Endometrial microvascular endothelial cells (primary cell): ENCODE measurements around the gene DHRS11. TPM values are rescaled to one million over a fixed set of nuclear protein-coding genes. Genes with fewer than 3 reads are reported as not detected.

Experiments used
- in situ Hi-C: cut with HindIII; loops from 2 replicates; pipeline ENCODE4 v1.10.0; 2017; ENCODE audit warnings: low sequenced_read_pairs, low pct_unique_long_range_greater_than_20kb; ENCODE audit errors: inconsistent ontology term
- total RNA-seq: library from RNA; depleted of rRNA; stranded (reverse); fragments of >200 nt; gene quantifications from one replicate; pipeline ENCODE4 v1.2.3, GENCODE V29; 2015; ENCODE audit errors: inconsistent ontology term

DHRS11 gene
- 8.5 TPM for total RNA-seq

GRCh38 chr17:36591434-36592315 is at the start of gene DHRS11:
Gene DHRS11, plus strand, starts transcription at chr17:36591879. Its CDS starts 131 bp downstream, at chr17:36592010.
- in situ Hi-C loops: no loop called here

DNA sequence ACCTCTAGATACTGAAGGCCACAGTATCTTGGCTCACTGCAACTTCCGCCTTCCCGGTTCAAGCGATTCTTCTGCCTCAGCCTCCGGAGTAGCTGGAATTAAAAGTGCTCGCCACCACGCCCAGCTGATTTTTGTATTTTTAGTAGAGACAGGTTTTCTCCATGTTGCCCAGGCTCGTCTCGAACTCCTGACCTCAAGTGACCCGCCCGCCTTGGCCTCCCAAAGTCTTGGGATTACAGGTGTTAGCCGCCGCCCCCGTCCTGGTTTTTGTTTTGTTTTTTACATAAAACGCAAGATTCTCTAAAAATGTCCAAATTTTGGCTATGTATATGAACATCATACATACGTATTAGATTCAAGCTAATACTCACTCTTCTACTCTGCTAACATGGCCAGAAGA is 48.9 kb upstream of the DHRS11 start:
- in situ Hi-C loops: no loop called here

GRCh38 chr17:36544044-36544306 is 47.7 kb upstream of the DHRS11 start:
- in situ Hi-C loops: no loop called here

GRCh38 chr17:36544307-36545076 is 47.2 kb upstream of the DHRS11 start, which contains the start of gene GGNBP2:
Gene GGNBP2, plus strand, starts transcription at chr17:36544919. Its CDS starts 806 bp downstream, at chr17:36545725.
- in situ Hi-C loops: no loop called here

DNA sequence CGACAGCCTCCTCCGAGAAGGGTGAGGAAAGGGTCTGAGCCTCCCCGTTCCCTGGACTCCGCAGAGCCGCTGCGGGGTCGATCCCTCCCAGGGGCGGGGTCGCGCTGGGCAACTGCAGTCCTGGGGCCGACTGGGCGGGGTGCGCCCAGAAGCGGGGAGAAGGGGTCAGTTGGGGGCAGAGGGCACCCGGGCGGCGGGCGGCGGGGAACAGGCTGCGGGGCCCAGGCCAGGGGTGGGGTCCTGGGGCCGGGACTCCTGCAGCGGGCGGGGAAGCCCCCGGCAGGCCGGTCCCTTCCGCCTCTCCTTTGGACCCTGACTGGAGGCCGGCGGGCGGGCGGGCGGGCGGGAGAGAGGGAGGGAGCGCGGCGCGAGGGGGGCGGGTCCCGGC is 46.6 kb upstream of the DHRS11 start:
- in situ Hi-C loops: no loop called here

DNA sequence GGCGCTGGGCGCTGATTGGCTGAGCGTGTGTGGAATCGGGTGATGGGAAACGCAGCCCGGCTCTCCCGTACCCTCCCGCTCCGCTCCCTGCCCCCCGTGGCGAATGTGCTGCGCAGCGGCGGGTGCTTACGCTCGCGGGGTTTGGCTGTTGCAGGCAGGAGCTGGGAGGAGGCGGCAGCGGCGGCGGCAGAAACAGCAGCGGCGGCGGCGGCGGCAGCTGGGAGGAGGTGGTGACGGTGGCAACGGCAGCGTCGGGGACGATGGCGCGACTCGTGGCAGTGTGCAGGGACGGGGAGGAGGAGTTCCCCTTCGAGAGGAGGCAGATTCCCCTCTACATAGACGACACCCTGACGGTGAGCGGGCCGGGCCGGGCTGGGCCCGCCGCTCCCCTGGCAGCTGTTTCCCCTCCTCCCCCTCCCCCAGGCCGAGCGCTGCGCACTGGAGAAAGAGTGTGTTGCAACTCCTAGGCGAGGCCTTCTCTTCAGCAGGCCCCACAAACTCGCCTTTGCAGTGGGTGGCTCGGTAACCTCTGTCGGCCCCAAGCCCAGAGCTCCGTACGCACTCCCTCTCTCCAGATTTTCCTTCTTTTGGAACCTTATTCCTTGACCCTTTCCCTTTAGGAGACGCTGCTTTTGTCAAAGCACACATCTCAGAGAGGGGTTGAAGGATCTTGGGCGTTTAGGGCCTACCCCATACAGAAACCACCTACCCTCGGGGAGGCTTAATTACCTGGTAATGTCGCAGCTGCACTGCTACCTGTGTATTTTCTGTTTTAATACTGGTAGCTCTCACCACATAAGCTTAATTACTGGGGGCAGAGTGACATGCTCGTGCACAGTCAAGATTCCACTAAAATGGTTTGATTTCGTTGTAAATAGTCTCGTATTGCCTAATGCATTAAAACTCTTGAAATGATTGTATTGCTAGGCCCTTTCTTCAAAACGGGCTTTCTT is 45.9 kb upstream of the DHRS11 start:
- in situ Hi-C loops: no loop called here

DNA sequence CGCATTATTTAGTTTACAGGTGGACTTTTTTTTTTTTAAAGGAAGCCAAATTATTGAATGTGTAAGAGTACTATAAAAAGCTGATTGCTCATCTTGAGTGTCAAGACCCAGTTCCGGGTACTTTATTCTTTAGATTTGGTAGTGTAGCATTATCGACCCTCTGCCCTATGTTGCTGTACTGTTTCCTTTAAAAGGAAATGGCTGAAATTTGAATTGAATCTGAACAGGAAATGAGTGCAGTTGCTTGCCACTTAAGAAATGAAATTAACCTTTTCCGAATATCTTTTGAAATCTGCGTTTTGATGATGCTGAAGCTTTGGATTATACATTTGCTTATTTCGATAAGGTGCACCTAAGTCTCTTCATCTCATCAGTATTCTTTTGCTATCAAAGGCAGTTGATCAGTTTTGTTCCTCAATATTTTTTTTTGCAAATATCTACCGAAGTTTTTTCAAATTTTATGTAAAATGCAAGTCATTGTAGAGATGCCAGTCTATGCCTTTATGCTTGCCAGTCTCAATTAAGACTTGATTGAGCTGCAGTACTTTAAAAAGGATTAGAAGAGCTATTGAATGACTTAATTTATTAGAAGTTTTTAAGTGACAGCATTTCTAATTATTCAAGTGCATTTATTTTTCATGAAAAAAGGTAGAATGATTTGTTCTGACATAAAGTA is 45.1 kb upstream of the DHRS11 start:
- in situ Hi-C loops: no loop called here

GRCh38 chr17:36547776-36548175 is 43.9 kb upstream of the DHRS11 start:
- in situ Hi-C loops: no loop called here

- in situ Hi-C loops: no loop called here
These were observed 40.9 kb upstream of the DHRS11 start for GRCh38 chr17:36550491-36551417.

- in situ Hi-C loops: no loop called here
These were observed 38.2 kb upstream of the DHRS11 start for GRCh38 chr17:36553459-36553858.

DNA sequence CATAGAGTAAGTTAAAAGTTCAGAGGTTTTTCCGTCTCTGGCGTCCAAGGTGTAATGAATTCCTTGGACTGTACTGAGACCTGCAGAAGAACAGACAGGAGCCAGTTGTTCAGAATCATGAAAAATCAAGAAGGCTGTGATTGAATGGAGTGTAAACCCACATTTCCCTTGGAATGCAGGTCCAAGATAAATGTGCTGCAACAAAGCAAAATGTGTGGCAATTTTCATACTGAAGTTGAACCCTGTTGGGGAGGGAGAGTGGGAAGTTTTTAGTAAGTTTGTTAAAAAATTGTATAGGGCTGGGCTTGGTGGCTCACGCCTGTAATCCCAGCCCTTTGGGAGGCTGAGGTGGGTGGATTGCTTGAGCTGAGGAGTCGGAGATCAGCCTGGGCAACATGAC is 25.6 kb upstream of the DHRS11 start:
- in situ Hi-C loops: no loop called here

- in situ Hi-C loops: no loop called here
These were observed 16.7 kb upstream of the DHRS11 start for GRCh38 chr17:36575028-36575427.

- in situ Hi-C loops: no loop called here
These were observed 14.9 kb upstream of the DHRS11 start for GRCh38 chr17:36576793-36577192.

DNA sequence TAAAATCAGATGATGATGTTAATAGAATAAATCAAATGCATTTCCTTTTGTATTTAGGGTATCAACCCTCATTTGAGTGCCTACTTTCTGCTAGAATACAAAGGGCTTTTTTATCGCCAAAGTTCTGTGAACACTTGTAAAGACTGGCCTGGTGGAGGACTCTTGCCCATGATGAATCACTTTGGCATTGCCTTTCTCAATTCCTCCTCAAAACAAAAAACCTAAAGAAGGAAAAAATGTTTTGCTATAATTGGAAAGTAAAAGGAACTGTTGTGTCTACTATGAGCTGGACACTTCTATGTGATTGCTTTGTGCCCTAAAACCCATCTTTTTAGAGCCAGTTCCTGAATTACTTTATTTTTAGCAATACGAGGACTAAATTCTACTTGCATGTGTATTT is 13.0 kb upstream of the DHRS11 start:
- in situ Hi-C loops: no loop called here

DNA sequence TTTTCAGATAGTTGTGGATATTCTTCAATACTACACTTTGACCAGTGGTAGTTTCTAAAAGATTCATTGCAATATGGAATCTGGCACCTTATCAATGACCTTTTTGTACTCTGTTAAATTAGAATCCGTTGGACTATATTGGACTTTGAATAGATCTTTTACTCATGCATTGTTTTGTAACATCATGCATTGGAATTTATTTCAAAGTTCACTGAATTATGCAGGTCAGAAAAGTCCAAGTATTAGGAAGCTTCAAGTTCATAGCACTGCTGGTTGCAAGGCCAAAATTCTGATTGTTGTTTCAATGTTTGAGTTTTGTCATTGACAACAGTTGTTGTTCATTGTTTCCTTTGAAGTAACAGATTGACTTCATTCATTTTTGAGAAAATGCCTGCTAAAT is 7.9 kb upstream of the DHRS11 start:
- in situ Hi-C loops: no loop called here

- in situ Hi-C loops: no loop called here
These were observed 5.5 kb upstream of the DHRS11 start for GRCh38 chr17:36586138-36586537.

DNA sequence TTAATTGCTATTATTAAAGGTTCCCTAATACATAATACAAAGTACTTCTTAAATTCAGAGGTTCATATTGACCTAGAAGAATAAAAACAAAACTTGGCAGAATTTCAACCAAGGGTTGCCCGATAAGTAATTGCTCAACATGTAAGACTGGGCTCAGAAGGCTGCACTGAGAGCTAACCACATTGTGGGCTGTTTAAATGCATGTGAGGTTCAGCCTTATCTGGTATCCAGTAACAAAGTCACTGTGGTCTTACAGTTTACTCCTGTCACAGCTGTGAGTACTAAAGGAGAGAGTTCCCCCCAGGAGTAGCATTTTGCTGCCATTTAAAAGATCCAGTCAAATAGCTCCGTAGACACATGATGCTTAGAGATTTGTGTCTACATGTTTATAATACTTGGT is 1.6 kb upstream of the DHRS11 start:
- in situ Hi-C loops: no loop called here

DNA sequence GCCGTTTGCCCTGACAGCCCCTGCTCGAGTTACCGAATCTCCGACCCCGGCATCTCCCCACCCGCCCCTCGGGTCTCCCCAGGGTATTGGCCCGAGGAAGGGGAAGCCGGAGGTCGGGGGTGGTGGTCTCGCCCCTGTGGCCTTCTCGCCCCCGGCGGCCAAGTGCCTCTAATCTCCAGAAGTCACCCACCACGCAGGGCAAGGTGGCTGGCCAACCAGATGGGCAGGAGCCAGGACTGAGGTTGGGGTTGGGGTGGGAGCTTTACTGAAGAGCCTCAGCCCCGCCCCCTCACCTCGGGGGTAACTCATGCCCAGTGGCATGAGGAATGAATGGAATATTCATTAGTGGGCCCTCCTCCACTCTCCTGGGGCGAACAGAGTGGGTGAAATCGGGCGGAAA is 637 bp downstream of the DHRS11 start:
- in situ Hi-C loops: no loop called here
